Fibroblast of skin of abdomen (primary cell): ENCODE results near the gene NAP1L4.
"Not testable (repeated sequence)": the region's sequence is repeated elsewhere in the genome, so short reads cannot be mapped to it uniquely, and the experiment has no call there.

Source experiments
- DNase-seq: peaks from one replicate; pipeline ENCODE4 v3.0.0-alpha.2; 2013

The NAP1L4 gene

DNA sequence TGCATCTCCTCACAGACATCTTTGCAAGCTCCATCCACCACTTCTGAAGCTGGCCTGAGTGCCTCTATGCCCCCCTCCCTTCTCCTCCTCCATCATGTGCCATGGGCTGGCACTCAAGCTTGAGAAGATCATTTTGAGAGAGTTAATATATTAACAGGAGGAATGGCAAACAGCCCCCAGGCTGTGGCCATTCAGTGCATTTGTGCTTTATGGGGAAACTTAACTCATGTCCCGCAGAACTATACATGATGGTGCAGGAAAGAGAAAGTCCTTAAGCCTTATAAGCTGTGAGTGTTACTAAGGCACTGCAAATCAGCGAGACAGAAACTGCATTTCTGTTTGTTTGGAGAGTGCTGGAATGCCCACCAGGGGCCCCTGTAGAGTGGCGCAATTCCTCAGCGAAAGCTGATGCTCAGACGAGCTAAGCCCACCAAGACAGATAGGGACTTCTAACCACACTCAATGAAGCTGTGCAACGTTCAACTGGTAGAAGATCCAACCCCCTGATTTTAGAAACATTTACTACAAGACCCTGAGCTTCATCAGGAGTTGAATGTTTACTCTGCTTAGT, 36.1 kb downstream of the NAP1L4 start:
- no peak for DNase-seq

DNA sequence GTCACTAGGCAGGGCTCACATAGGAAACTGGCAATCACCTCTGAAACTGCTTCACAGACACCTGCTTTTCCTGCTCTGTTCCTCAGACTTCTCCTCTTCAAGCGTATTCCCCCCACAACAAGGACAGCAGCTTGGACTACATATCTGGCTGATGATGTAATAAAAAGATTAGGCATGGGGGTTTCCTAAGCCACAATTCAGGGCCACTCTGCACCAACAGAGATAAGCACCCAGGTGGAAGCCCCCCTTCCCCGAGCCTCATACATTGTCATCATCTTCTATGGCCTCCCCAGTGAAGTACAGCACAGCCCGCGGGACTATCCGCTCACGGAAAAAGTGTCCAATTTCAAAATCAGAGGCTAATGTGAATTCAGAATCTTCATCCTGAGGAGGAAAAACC, 37.9 kb downstream of the NAP1L4 start:
- no peak for DNase-seq

DNA sequence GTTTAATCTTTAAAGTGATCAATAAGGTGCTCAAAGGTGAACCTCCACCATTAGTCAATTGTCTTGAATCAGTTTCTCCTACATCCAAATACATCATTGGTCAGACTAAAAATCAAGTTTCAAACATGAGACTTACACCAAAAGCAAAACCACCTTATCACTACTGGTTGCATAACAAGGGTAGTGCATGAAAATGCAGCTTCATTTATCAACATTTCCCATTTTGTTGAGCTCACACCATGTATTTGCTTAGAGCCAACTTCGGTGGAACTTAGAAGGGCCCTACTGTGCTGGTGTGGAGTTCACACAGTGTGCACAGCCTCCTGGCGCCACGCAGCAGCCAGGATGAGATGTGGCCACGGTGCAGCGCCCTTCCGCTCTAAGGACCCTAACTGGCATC, 39.8 kb downstream of the NAP1L4 start:
- DNase-seq: no peak

DNA sequence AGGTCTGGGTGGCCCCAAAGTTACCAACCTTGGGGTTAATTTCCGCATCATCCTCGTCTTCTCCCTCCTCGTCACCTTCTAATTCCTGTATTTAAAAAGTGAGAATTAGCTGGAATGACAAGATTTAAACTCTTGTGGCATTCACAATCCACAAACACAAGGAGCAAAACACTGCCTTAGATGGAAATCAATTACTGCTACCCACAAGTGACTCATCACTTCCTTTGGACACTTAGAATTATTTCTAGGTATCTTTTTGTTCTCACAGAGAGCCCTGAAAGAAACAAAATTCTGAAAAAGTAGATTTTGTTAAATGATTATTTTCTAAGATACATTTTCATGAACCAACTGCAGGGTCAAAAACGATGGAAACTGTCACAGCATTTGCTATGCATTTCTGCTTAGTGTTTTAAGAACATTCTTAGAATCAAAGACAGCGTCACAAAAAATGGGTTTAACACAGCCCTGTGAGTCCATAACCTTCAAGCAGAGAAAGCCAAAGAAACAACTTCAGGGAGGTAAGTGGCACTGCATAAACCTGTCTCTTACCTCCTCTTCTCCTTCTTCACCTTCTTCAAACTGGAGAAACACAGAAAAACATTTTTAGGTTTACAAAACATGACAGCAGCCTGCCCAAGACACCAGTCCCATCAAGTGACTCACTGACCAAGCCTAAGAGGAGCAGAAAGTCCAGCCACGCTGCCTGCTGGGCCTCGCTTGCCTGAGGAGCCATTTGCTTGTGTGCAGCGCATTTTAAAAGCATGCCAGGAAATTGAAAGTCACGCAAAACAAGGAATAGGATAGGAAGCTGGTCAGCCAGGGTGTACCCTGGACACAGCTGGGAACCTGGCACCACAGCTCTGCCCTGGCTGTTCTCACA, 40.7 kb downstream of the NAP1L4 start:
- peak; percentile 65 for DNase-seq

DNA sequence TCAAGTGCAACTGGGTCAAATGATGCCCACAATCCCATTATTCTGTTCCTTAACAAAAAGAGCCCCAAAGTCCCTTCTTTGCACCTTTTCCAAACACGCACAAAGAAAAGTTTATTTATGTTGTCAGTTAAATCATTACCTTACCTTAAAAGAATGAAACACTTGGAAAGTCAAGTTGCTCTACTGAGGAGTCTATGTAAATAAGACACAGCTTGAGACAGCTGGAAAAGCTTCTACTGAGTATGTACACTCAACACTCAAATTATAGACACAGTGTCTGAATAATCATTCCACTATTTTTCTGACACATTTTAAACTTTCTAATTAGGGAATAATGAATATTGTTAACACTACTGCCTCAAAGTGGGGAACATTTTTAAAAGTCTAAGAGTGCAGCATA, 41.3 kb downstream of the NAP1L4 start:
- no peak for DNase-seq

DNA sequence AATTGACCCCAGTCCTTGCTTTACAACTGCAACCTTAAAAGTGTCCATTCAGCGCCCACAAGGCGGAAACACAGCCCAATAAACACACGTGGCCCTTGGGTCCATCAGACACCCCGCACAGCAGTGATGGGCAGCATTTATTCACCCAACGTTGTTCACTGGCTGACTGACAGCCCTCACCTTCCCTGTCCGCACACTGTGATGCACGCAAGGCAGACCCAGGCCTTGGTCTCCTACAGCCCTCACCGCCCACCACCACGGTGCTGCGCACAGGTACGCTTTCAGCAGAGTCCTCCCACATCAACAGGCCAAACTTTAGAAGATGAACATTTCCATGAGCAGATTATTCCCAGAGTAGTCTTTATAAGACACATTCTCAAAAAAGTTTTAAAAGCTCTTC, 42.2 kb downstream of the NAP1L4 start:
- DNase-seq: no peak

DNA sequence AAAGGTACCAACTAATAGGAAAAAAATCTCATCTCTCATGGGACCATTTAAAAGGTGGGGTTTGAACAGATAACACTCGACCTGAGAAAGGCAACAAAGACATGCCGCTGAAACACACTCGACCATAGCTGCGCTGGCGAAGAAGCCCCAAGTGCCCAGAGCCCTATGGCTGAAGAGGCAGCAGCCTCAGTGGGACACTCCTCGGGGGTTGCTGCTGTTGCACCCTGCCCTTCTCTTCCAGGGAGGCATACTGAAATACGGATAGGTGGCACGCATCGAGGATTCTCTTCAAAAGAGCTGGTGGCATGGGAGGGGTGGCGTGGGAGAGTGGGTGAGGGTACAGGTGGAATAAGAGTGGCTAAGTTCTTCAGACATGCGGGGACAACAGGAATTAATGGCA, 44.4 kb downstream of the NAP1L4 start:
- DNase-seq: no peak

DNA sequence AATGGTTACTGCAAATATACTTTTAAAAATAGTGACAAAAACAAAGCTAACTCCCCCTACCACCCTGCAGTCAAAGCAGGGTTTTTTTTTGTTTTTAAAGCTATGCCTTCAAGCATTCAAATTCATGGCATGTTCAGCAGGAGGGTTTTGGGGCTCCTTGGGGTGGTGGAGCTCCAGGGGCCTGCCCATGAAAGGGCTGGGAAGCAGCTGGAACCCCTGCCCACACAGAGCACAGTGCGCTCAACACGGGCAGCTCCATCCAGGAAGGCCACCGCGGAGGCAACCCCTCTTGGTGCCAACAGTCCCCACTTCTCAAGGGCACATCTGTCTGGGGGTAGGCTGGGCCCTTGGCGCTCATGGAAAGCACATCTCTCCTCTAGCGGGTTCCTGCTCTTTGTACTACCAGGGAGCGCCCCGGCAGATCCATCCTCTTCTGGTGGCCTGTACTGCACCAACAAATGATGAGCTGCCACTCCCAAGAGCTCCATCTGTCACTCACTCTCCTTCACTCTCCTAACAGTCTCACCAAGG, 46.3 kb downstream of the NAP1L4 start:
- no peak for DNase-seq

DNA sequence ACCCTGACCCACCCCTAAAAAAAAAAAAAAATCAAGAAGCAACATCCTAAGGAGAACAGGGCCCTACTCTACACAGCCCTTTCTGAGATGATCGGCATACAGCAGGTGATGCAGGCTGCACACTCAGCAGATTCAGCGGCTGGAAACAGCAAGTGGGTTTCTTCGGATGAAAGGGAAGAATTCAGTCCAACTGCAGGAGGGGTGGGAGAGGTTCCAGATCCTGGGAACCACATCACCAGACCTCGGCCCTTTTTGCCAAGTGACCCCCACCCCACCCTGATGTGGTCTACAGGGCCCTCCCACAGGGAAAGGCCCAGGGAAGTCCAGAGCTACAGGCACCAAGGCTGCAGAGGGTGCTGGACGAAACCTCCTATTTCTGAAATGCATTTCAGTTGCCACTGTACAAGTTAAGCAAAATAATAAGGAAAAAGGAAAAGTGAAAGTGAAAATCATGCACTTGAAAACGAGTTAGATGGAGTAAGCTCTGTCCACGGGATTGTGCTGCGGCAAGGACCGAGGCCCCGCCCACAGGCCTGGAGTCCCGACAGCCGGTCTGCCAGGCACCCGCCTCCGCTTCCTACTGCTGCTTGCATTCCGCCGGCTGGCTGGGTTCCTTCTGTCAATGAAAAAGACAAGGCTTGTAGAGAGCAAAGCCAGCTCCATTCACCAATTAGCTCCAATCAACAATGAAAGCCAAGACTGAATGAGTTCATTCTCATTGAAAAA, 46.9 kb downstream of the NAP1L4 start:
- peak; percentile 86 for DNase-seq

DNA sequence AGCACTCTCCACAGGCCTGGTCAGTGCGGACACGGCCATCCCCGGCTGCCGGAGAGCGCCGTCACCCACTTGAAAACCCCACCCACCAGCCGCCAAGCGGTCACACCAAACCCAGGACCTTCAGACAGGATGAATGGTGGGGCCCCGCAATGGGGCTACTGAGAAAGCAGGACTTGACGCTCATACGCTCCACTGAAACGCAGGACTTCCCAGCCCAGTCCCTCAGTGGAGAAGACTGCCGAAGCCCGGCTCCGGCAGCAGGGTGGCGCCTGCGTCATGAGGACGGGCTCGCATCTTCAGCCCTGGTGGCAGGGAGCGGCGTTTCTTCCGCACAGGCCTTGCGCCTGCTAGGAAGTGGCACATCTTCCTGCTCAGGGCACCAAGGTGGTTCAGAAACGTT, 47.6 kb downstream of the NAP1L4 start:
- DNase-seq: no peak

DNA sequence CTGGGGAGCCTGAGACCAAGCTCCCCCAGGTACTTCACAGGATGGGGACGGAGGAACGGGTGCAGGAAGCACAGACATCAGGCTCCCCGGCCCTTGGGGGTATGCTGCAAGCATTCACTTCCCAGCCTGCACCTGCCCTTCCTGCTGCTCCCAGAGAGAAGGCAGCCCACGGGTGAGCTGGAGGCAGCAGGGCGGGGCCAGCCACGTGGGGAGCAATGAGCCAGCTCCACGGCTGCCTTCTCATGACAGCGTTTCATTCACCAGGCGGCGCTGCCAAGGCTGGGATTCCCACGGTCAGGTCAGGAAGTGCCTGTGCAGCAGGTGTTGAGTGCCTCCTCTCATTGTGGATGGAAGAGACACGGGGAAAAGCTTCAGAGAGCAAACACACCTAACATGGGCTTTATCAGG, 48.4 kb downstream of the NAP1L4 start:
- no peak for DNase-seq

DNA sequence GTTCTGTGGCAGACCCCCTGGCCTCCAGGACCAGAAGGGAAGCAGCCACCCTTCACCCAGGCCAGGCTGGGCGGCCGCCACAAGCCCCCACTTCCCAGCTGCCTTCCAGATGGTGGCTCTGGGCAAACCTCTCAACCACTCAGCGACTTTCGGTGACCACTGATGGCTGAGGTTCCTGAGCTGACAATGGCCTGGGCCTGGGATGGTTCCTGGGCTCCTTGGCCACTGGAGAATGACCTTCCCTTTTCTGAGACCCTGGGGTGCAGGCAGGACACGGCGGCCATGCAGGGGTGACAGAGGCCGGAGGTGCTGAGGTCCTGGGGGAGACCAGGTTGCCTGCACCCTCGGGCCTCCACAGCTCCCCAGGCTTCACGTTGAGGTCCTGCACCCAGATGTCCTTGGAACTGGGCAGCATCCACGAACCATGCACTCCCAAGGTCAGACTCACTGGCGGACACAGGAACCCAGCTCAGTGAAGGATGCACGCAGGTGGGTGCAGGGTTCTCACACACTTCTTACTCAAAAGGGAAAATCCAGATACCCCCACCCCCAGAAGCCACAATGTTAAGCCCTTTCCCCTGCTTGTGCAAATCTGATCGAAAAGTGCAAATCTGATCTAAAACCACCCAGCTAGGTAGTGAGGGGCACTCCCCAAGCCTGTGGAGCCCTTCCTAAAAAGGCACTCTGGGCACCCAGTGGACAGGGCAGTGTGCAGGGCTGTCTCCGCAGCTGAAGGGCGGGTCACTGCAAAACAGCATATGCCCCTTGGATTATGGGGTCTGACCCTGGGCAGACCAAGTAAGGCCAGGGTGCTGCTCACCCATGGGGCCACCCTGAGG, 49.0 kb downstream of the NAP1L4 start:
- DNase-seq: no peak

DNA sequence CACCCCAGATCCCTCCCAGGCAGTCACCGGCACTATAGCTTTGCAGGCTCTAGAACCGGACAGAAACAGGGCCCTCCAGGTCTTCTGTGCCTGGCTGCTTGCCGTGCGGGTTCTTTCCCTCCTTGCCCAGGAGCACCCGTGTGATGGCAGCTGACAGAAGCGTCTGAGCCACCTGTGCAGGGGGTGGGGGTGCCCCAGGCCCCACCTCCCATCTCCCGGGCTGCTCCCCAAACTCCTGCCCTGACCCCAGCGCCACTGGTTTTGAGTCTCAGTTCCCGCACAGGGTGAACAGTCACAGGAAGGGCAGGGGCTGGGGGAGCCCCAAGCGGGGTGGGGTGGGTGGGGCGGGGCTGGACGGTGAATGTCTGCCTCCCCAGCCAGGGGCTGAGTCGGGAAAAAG, 49.7 kb downstream of the NAP1L4 start:
- no peak for DNase-seq

DNA sequence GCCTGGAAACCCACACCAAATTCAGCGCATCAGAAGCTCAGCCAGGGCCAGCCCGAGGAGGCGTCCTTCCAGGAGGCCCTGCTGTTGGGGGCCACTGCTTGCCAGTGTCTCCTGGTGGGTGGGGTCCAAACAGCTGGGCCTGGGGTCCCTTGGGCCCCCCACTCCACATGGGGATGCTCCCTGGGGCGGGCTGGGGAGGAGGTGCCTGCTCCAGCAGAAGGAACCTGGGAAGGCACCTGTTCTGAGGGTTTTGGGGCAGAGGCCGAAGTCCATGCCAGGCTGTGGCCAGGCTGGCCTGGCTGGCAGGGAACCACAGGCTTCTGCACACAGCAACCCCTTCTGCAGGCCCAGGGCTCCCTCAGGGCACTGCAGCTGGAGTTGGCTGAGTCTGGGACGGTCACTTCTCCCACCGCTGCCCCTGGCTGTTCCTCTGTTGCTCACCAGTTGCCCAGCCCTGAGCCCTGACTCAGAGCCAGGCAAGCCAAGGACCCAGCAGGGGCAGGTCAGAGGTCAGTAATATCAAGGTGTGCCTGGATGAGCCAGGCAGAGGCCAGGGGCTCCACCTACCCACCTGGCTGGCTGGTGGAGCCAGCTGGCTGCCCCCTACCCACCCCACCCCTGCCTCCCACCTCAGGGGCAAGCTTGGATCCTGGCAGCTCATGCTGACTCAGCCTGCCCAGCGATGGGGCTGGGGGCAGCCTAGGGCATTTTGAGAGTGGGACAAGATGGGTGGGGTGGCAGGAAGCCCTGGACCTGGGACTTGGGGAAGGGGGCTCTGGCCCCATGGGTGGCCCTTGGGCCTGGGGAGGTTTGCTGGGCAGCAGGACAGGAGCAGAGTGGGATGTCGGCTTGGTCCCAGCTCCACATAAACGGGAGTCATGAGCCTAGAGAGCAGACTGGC, 51.0 kb downstream of the NAP1L4 start:
- DNase-seq: no peak

DNA sequence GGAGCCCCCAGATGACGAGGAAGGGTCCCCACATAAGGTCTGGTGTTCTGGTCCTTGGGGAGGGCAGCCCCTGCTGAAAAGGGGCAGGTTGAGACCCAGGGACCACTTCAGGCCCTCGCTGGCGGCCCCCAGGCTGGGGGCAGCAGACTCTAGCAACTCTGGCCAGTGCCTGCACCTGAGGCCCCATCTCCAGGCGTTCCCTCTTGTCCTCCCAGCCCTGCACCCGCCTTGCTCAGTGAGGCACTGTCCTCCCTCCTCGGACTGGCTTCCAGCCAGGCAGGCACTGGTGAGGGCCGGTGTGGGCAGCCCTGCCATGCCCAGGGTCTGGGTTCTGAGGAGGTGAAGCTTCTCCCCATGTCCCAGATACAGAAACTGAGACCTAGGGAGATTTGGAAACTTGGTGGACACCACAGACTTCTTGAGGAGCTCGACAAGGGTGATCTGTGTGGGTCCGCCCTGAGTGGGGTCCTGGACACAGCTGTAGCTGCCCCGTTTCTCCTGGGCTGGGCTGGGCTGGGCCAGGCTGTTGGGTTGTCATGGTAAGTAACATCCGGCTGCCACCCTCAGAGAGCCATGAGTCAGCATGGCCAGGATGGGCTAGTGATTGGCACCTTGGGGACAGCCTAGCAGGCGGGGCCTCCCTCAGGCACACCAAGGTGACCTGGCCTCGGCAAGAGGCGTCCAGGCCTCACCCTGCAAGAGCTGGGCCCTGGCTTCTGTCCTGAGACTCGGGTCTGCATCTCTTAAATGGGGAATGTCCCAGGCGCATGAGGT, 51.8 kb downstream of the NAP1L4 start:
- no peak for DNase-seq

DNA sequence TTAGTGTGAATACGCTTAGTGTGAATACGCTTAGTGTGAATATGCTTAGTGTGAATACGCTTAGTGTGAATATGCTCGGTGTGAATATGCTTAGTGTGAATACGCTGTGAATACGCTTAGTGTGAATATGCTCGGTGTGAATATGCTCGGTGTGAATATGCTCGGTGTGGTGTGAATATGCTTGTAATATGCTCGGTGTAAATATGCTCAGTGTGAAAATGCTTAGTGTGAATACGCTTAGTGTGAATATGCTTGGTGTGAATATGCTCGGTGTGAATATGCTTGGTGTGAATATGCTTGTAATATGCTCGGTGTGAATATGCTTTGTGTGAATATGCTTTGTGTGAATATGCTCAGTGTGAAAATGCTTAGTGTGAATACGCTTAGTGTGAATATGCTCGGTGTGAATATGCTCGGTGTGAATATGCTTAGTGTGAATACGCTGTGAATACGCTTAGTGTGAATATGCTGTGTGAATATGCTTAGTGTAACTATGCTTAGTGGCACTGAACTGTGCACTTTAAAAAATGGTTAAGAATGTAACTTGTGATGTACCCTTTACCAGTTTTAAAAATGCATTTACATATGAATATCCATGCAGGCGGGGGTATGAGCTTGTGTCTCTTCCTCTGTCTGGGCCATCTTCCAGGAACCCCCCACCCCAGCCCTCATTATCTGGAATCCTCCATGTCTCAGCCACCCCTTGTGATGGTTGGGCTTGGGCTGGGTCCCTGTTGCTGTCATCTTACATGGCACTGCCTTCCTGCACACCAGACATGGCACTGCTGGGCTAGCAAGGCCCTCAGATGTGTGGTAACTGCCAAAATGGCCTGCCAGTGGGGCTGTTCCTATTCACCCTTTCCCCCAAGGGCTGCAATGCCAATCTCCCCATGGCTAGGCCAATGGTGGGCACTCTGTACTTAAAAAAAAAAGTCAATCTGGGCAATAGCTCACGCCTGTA, 53.4 kb downstream of the NAP1L4 start:
- DNase-seq: not testable (repeated sequence)

DNA sequence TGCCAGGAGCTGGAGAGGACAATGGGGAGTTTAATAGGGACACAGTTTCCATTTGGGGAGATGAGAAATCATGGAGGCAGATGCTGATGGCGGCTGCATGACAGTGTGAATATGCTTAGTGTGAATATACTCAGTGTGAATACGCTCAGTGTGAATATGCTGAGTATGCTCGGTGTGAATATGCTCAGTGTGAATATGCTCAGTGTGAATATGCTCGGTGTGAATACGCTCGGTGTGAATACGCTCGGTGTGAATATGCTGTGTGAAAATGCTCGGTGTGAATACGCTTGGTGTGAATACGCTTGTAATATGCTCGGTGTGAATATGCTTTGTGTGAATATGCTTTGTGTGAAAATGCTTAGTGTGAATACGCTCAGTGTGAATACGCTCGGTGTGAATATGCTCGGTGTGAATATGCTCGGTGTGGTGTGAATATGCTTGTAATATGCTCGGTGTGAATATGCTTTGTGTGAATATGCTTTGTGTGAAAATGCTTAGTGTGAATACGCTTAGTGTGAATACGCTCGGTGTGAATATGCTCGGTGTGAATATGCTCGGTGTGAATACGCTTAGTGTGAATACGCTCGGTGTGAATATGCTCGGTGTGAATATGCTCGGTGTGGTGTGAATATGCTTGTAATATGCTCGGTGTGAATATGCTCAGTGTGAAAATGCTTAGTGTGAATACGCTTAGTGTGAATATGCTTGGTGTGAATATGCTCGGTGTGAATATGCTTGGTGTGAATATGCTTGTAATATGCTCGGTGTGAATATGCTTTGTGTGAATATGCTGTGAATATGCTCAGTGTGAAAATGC, 54.3 kb downstream of the NAP1L4 start:
- not testable (repeated sequence) for DNase-seq

DNA sequence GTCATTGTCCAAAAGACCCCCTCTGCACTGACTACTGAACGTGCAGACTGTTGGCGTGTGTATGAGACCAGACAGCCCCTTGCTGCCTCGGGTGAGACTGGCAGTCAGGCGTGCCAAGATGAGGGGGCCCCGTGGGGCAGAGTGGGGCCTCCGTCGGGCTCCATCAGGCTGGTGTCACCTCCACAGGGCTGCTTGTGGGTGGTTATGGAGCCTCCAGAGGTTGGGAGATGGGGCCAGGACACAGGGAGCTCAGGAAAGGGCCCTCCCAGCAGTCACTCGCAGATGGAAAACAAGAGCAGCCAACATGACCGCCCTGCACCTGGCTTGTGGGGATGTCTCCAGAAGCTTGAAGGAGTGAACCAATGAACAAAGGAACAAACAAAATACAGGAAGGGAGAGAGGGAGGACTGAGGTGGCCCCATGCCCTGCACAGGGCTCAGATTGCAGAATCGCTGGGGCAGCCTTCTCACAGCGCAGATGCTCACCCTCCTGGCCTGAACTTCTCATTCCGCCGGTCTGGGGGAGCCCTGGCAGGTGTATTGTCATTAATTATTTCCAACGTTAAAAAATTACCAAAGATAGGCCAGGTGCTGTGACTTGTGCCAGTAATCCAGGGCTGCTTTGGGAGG, 57.4 kb downstream of the NAP1L4 start:
- no peak for DNase-seq
